K562 (cell line): ENCODE measurements around the gene TRIM62. TPM values are rescaled to one million over a fixed set of nuclear protein-coding genes. Genes with fewer than 3 reads are reported as not detected.

Source experiments
- ATAC-seq: fragments of 200-7000 bp; cut with Tn5 transposase; 3 replicates; pipeline ENCODE4 v1.9.1; 2020; ENCODE audit warnings: moderate library complexity
- BruUV-seq: library from RNA; stranded (reverse); fragments of 400-500 nt; replicated peaks from 2 replicates; lab custom pipeline; 2021; lab: Mats Ljungman, UMichigan
- CTCF ChIA-PET: fragments of 300-600 bp; formaldehyde crosslinking; extraction: SDS; loops from one replicate; lab custom pipeline; 2021; ENCODE audit warnings: low intra/inter-chr PET ratio; lab: Yijun Ruan, JAX
- POLR2A ChIA-PET: fragments of 300-600, 350-650 bp; sonication (Branson Sonifier 250); formaldehyde crosslinking; extraction: SDS; loops from one replicate; lab custom pipeline; 2021; ENCODE audit warnings: antibody characterized with exemption, inconsistent platforms; lab: Yijun Ruan, JAX
- DNase-seq, 4 experiments: peaks; one replicate each; pipeline versions ENCODE4 v3.0.0 to v3.0.0-alpha.2; 2011 to 2018; ENCODE audit warnings: low spot score in 3 of 4, mixed read lengths in 3 of 4; ENCODE audit errors: extremely low read depth in 1 of 4
- FAIRE-seq: peaks from 2 replicates; lab custom pipeline; 2011; peaks lifted over from hg19 to GRCh38; lab: Jason Lieb, UNC
- H2AFZ ChIP-seq: 2 replicates; pipeline ENCODE4 v1.6.0; 2011; ENCODE audit warnings: low read depth, low read length, control low read depth, inconsistent platforms
- H3K27ac ChIP-seq: fragments of 200-600 bp; 3 replicates; pipeline ENCODE4 v1.8.0; 2011; ENCODE audit warnings: low read depth, mild to moderate bottlenecking, control low read depth, inconsistent platforms, low read length, moderate library complexity, mixed read lengths; ENCODE audit errors: extremely low read depth
- H3K27me3 ChIP-seq, 2 experiments: fragments of 300-600 bp in 1 of 2; 2 replicates in 1 of 2; 3 replicates in 1 of 2; pipeline versions ENCODE4 v1.6.0 to v1.8.0; 2011; ENCODE audit warnings: inconsistent platforms in 2 of 2, low read length in 2 of 2, mild to moderate bottlenecking in 1 of 2, mixed read lengths in 1 of 2, moderate library complexity in 1 of 2; ENCODE audit not compliant: control insufficient read depth in 2 of 2, insufficient read depth in 2 of 2
- H3K36me3 ChIP-seq: fragments of 300-600 bp; 3 replicates; pipeline ENCODE4 v1.8.0; 2011; ENCODE audit warnings: mild to moderate bottlenecking, low read length, inconsistent platforms; ENCODE audit not compliant: control insufficient read depth, insufficient read depth
- H3K4me1 ChIP-seq, 2 experiments: fragments of 200-600 bp in 1 of 2; replicated peaks in 1 of 2; 2 replicates in 1 of 2; 3 replicates in 1 of 2; pipeline versions ENCODE4 v1.5.1 to v1.8.0; 2011; ENCODE audit warnings: inconsistent platforms in 2 of 2, low read length in 2 of 2, mild to moderate bottlenecking in 1 of 2, mixed read lengths in 1 of 2, moderate library complexity in 1 of 2; ENCODE audit not compliant: control insufficient read depth in 2 of 2, insufficient read depth in 2 of 2
- H3K4me2 ChIP-seq: 2 replicates; pipeline ENCODE4 v1.6.1; 2011; ENCODE audit warnings: low read length, control low read depth, inconsistent platforms, mixed read lengths; ENCODE audit not compliant: insufficient read depth
- H3K4me3 ChIP-seq: fragments of 200-600 bp; sonication (generic), shearing (Covaris generic); 2 replicates; pipeline ENCODE4 v1.5.1; 2016; ENCODE audit warnings: control low read depth, inconsistent platforms
- H3K79me2 ChIP-seq: fragments of 200-600 bp; 3 replicates; pipeline ENCODE4 v1.8.0; 2011; ENCODE audit warnings: low read length, inconsistent platforms; ENCODE audit not compliant: control insufficient read depth, insufficient read depth
- H3K9ac ChIP-seq, 2 experiments: 2 replicates each; pipeline versions ENCODE4 v1.6.0 to v1.6.1; 2011; ENCODE audit warnings: low read depth in 2 of 2, low read length in 2 of 2, control low read depth in 1 of 2, inconsistent platforms in 1 of 2, mild to moderate bottlenecking in 1 of 2, mixed read lengths in 1 of 2; ENCODE audit not compliant: insufficient read depth in 1 of 2
- H3K9me1 ChIP-seq: one replicate; pipeline ENCODE4 v1.6.0; 2011; ENCODE audit warnings: inconsistent platforms, mild to moderate bottlenecking, low read length, moderate library complexity; ENCODE audit not compliant: control insufficient read depth, insufficient read depth
- H3K9me3 ChIP-seq: replicated peaks from 2 replicates; pipeline ENCODE4 v1.5.1; 2011; ENCODE audit warnings: low read depth, low read length, inconsistent platforms; ENCODE audit not compliant: control insufficient read depth, insufficient read depth
- H4K20me1 ChIP-seq: replicated peaks from 2 replicates; pipeline ENCODE4 v1.6.1; 2011; ENCODE audit warnings: low read length, inconsistent platforms, mixed read lengths; ENCODE audit not compliant: control insufficient read depth, insufficient read depth
- NBN ChIP-seq: fragments of 450-650 bp; IDR thresholded peaks from 2 replicates; pipeline ENCODE4 v1.6.1; 2016; ENCODE audit warnings: low read depth, mild to moderate bottlenecking
- STAT5B ChIP-seq: fragments of 250-450 bp; sonication (Bioruptor Pico); IDR thresholded peaks from 2 replicates; pipeline ENCODE4 v1.8.0; 2021; ENCODE audit warnings: mild to moderate bottlenecking, inconsistent platforms
- ZFP36 ChIP-seq: fragments of 150-350 bp; IDR thresholded peaks from 2 replicates; pipeline ENCODE4 v1.6.1; 2018; ENCODE audit warnings: low read length, low read depth; ENCODE audit not compliant: partially characterized antibody
- ZNF707 ChIP-seq: fragments of 250-450 bp; sonication (Bioruptor Pico); conservative IDR thresholded peaks from 2 replicates; pipeline ENCODE4 v1.8.0; 2022; ENCODE audit warnings: inconsistent platforms, mild to moderate bottlenecking, moderate library complexity
- ZNF830 ChIP-seq: fragments of 250-450 bp; sonication (Bioruptor Pico); IDR thresholded peaks from 2 replicates; pipeline ENCODE4 v1.5.0; 2021; ENCODE audit warnings: mild to moderate bottlenecking
- WGBS: fragments of 100-300 bp; shearing (Covaris generic); methylation state at CpG from one replicate; pipeline ENCODE4 v1.1.6; 2016; ENCODE audit warnings: low coverage, mixed read lengths; ENCODE audit not compliant: insufficient coverage; ENCODE audit errors: missing lambda C conversion rate; 5-methylcytosine and 5-hydroxymethylcytosine counted together
- in situ Hi-C: fragments of 300-500 bp; cut with MboI; formaldehyde crosslinking; loops from 4 replicates; pipeline ENCODE4 v1.15.0; 2018; ENCODE audit warnings: inconsistent platforms, mixed read lengths
- intact Hi-C: fragments of 100-400 bp; cut with micrococcal nuclease; formaldehyde crosslinking; loops from 2 replicates; pipeline ENCODE4 v1.14.2; 2022
- polyA plus RNA-seq, 8 experiments: library from polyadenylated mRNA; depleted of rRNA in 4 of 8; stranded (reverse) in 5 of 8; unstranded in 3 of 8; fragments of >200 nt; fragmentation: Nextera tagmentation in 2 of 8; fragmentation: Illumina TruSeq in 1 of 8; extraction: Ambion mirVana in 2 of 8; extraction: Trizol in 1 of 8; gene quantifications; 2 replicates each; pipeline versions ENCODE4 v1.2.1 to v1.2.3, GENCODE V29; 2011 to 2014; ENCODE audit warnings: inconsistent platforms in 1 of 8, missing spikeins in 1 of 8
- total RNA-seq, 7 experiments: library from RNA; depleted of rRNA in 6 of 7; stranded (reverse); fragments of >200 nt in 6 of 7; fragmentation: Illumina TruSeq in 2 of 7; extraction: Trizol in 2 of 7; gene quantifications; 2 replicates each; pipeline versions ENCODE4 v1.2.1 to v1.2.3, GENCODE V29; 2011 to 2021; ENCODE audit warnings: low replicate concordance in 1 of 7
- TF ChIP-seq, protein P1 (sequence below), 2 experiments: fragments of 450-650 bp; IDR thresholded peaks; 2 replicates each; pipeline ENCODE4 v1.6.1; 2016; ENCODE audit warnings: mild to moderate bottlenecking in 2 of 2, borderline replicate concordance in 1 of 2, low read depth in 1 of 2, moderate library complexity in 1 of 2

The TRIM62 gene
- total and polyA plus RNA-seq, 9 of the 15 experiments (the other 6 are each of a cell fraction or from before 2014, with no cell fraction given): 0.18 to 2.3 (median 0.52) TPM

DNA sequence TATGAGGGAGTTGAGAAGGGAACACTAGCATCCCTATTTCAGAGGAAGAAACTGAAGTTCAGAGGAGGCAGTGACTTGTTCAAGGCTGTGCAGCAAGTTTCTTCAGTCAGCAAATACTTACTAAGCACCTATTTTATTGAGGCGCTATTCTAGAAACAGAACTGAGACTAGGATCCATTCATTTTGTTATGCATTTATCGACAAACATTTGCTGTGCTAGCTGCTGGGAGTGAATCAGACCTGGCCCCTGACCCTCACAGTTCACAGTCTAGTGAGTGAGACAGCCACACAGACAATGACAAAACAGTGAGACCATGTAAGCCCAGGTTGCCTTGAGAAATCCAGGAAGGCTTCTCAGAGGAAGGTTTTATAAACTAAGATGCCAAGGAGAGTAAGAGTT, 28.2 kb downstream of the TRIM62 start:
- DNase-seq: no peak
- H3K4me1 ChIP-seq: no peaks in the 10 kb centered on the region
- H3K36me3 ChIP-seq: no peaks in the 10 kb centered on the region
- 16% methylated on average over 2 of the region's 2 CpGs for WGBS
- peaks cover 16 to 51% of the 10 kb centered on the region in 2 experiments; a peak in 4 of 5 replicates for H3K27me3 ChIP-seq
- no peaks in the 10 kb centered on the region for H4K20me1 ChIP-seq
- TF ChIP-seq STAT5B (CRISPR knock-in tag): no peak
- no peak for TF ChIP-seq ZNF830 (CRISPR knock-in tag)
- TF ChIP-seq ZFP36: peak; percentile 52
- H3K9me1 ChIP-seq: no peaks in the 10 kb centered on the region
- no peak overlapping the region for H3K4me2 ChIP-seq
- no TSS peak for BruUV-seq
- ATAC-seq: no peak
- POLR2A ChIA-PET: interaction anchor here (0.6 kb wide), 1 partner anchor 550 kb away, joined by 3 read pairs; no protein-coding TSS in a partner anchor
- in situ Hi-C loops (no loop called here), intact Hi-C loops (no loop called here)
- H3K27ac ChIP-seq: no peak overlapping the region
- CTCF ChIA-PET: no interaction called here
- H3K9ac ChIP-seq: no peak overlapping the region
- H2AFZ ChIP-seq: no peak overlapping the region
- H3K79me2 ChIP-seq: no peaks in the 10 kb centered on the region
- no peak overlapping the region for H3K4me3 ChIP-seq
- H3K9me3 ChIP-seq: no peaks in the 10 kb centered on the region
- FAIRE-seq: no peak

- no peaks in the 10 kb centered on the region for H3K9me1 ChIP-seq
- peaks cover 16 to 46% of the 10 kb centered on the region in 2 experiments; a peak in 4 of 5 replicates for H3K27me3 ChIP-seq
- H3K27ac ChIP-seq: no peak overlapping the region
- CTCF ChIA-PET: no interaction called here
- no TSS peak for BruUV-seq
- in situ Hi-C loops: no loop called here
- no peak for FAIRE-seq
- no peak overlapping the region for H3K4me3 ChIP-seq
- no peak for DNase-seq
- intact Hi-C loops: no loop called here
- no peak overlapping the region for H2AFZ ChIP-seq
- 10% methylated on average over 2 of the region's 2 CpGs for WGBS
- H3K9ac ChIP-seq: no peak overlapping the region
- H3K9me3 ChIP-seq: no peaks in the 10 kb centered on the region
- H3K79me2 ChIP-seq: no peaks in the 10 kb centered on the region
- no peaks in the 10 kb centered on the region for H3K4me1 ChIP-seq
- no peaks in the 10 kb centered on the region for H3K36me3 ChIP-seq
- H4K20me1 ChIP-seq: no peaks in the 10 kb centered on the region
- ATAC-seq: no peak
- POLR2A ChIA-PET: interaction anchor here (0.6 to 1.5 kb wide), 3 partner anchors 10 to 549 kb away, joined by 3 to 5 read pairs (median 3); no protein-coding TSS in a partner anchor
- H3K4me2 ChIP-seq: no peak overlapping the region
- TF ChIP-seq, protein P1, sequence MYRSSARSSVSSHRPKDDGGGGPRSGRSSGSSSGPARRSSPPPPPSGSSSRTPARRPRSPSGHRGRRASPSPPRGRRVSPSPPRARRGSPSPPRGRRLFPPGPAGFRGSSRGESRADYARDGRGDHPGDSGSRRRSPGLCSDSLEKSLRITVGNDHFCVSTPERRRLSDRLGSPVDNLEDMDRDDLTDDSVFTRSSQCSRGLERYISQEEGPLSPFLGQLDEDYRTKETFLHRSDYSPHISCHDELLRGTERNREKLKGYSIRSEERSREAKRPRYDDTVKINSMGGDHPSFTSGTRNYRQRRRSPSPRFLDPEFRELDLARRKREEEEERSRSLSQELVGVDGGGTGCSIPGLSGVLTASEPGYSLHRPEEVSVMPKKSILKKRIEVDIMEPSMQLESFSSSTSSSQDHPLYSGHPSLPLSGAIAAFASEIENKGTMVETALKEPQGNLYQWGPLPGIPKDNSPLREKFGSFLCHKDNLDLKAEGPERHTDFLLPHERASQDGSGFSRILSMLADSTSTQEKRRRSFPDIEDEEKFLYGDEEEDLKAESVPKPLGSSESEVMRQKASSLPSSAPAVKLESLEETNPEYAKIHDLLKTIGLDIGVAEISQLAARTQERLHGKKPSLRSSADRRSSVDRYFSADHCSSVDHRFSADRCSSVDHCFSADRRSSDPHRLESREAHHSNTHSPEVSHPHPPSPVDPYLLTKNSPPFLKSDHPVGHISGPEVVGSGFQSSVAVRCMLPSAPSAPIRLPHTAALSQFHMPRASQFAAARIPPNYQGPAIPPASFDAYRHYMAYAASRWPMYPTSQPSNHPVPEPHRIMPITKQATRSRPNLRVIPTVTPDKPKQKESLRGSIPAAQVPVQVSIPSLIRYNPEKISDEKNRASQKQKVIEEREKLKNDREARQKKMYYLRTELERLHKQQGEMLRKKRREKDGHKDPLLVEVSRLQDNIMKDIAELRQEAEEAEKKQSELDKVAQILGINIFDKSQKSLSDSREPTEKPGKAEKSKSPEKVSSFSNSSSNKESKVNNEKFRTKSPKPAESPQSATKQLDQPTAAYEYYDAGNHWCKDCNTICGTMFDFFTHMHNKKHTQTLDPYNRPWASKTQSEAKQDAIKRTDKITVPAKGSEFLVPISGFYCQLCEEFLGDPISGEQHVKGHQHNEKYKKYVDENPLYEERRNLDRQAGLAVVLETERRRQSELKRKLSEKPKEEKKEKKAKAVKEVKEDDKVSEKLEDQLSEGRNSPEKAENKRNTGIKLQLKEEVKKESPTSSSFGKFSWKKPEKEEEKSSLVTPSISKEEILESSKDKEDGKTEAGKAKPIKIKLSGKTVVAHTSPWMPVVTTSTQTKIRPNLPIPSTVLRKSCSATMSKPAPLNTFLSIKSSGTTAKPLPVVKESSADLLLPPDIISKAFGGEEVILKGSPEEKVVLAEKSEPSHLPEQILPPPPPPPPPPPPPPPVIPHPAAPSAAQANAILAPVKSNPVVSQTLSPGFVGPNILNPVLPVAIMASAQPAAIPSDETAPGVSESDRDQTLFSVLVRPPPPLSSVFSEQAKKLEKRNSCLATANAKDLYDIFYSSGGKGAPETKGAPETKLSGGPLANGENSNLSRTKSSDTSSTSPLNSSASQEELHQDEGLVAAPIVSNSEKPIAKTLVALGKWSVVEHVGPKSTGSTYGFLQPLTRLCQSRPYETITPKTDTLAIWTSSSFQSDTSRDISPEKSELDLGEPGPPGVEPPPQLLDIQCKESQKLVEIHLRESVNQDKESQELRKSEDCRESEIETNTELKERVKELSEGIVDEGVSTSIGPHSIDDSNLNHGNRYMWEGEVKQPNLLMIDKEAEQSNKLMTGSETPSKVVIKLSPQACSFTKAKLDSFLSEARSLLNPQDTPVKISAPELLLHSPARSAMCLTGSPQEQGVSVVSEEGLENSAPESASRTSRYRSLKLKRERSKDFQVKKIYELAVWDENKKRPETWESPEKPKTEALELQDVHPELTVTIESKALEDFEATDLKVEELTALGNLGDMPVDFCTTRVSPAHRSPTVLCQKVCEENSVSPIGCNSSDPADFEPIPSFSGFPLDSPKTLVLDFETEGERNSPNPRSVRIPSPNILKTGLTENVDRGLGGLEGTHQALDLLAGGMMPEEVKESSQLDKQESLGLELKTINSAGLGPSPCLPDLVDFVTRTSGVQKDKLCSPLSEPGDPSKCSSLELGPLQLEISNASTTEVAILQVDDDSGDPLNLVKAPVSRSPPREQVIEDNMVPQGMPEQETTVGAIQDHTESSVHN (IDR thresholded peaks at IDR 0.05; ENCODE audit: borderline replicate concordance in 1 of 2, low read depth in 1 of 2): no peak
- no peak for TF ChIP-seq NBN
- TF ChIP-seq ZNF707 (CRISPR knock-in tag): no peak
Observed at GRCh38 chr1:33152685-33153432, 29.0 kb downstream of the TRIM62 start.
